Suppressor macrophage treated with lipopolysaccharide for 1 hour (primary cell): ENCODE data around the gene SYNDIG1.

Experiments used
- DNase-seq, 3 donors: peaks; one replicate each; pipeline ENCODE4 v3.0.0-alpha.2; 2020 to 2022

The SYNDIG1 gene

DNA sequence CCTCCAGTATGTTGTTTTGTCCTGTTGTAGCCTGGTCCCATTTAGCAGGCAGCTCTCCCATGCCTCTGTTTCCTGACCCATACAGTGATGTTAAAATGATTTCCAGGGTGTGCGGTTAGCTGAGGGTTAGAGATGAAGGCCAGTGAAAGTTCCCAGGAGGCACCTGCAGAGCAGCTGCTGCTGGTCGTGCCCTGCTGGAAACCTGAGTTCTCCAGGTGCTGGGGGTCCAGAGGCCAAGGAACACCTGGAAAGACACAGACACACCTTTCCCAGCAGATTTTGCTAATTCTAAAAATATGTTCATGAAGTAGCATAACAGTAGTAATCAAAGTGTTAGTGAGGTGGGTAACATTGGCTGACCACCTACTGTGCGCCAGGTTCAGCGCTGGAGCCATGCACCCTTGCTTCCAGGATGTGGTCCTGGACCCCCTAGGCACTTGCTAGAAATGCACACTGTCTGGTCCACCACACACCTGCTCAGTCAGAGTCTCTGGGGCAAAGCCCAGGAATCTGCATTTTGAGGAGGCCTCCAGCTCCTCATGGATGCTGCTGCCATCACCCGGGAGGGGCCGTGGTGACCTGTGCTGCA, 118.7 kb downstream of the SYNDIG1 start:
- DNase-seq: no peak

DNA sequence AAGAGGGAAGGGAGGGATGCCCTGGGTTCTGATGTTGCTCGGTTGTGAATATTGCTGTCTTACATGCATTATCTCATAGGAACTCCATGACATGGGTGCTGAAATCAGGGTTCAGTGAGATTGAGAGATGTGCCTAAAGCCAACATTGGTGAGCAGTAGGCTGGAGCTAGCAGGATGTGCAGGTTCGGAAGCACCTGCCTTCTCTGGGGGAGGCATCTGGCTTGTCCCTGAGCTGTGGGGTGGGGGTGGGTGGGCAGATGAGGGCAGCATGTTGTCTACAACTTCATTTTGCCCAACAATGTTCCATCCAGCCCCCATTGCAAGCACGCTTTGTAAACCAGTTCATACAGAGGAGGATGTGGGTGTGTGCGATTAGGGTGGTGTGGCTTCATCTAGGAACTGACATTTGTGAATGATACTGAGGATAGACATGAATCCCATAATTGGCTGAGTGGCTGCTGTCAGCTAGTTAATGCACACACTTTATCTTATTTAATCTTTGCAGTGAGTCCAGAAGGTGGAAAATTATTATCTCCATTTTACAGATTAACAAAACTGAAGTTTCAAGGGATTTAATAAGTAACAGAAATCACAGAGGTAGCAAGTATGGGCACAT, 119.4 kb downstream of the SYNDIG1 start:
- DNase-seq: no peak

GRCh38 chr20:24589381-24589780, 120.0 kb downstream of the SYNDIG1 start:
- DNase-seq: no peak

DNA sequence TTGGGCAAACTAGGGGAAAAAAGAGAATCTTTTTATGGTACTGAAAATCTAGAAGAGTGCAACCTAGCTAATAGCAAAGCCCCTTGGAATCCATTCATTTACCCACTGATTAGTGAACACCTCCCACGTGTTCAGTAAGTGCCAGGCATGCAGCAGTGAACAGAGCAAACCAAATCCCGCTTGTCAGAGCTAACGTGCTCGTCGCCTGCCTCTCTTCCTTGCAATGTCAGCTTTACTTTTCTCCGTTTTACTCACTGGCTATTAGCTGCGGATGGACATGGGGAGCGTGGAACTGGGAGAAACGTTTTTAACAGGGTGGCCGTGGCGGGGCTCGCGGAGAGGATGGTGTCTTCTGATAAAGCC, 120.4 kb downstream of the SYNDIG1 start:
- no peak for DNase-seq

- DNase-seq: no peak
Measured at GRCh38 chr20:24590178-24590982, 121.0 kb downstream of the SYNDIG1 start.

- no peak for DNase-seq
Measured at GRCh38 chr20:24597051-24597450, 127.6 kb downstream of the SYNDIG1 start.

GRCh38 chr20:24598346-24598745, 128.9 kb downstream of the SYNDIG1 start:
- DNase-seq: no peak

GRCh38 chr20:24598996-24599395, 129.6 kb downstream of the SYNDIG1 start:
- no peak for DNase-seq

DNA sequence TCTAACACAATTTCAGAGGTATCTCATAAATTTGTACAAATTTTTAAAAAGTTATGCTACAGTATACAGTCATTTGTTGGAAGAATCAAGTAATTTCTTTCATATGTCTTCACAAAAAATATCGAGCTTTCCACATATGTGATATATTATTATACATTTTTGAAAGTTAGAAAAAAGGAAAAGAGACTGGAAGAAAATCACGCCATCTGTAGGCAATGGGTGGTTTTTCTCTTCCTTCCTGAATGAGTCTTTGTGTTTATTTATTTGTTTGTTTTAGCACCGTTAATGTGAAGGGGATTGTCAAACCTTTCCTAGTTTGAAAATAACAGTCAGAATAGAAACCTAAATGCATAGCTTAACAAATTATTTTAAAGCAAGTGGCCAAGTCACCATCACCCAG, 130.6 kb downstream of the SYNDIG1 start:
- DNase-seq: no peak

- no peak for DNase-seq
Measured at GRCh38 chr20:24603454-24603853, 134.0 kb downstream of the SYNDIG1 start.

DNA sequence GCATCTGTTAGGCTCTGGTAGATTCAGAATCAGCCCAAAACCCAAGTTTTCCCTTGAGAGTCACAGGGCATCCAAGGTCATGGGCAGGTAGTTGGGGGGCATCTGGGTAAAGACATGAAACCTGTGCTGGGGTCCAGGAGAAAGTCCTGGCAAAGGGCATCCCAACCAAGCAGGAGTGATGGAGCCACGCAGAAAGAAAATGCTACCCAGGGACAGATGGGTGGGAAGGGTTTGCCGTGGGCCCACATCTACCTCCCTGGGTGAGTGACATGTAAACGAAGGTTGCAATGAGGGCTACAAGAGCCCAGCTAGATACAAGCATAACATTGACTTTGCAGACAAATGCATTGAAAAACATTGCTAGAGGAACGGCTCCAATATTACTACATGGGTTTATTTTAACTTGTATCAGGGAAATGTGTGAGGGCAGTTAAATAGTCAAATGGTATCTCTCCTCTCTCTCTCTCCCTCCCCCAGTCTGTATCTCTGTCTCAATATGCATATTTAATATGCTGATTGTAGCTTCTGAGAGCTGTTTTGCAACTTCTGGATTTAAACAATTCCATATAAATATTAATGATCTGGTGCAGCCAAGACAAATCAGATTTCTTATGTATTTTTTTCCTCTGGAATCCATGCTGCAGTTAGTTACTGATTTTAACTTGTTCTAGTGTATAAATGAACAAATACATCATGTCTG, 135.7 kb downstream of the SYNDIG1 start:
- no peak for DNase-seq

GRCh38 chr20:24605937-24606455, 136.6 kb downstream of the SYNDIG1 start:
- DNase-seq: no peak

- no peak for DNase-seq
Measured at GRCh38 chr20:24607402-24607801, 138.0 kb downstream of the SYNDIG1 start.

DNA sequence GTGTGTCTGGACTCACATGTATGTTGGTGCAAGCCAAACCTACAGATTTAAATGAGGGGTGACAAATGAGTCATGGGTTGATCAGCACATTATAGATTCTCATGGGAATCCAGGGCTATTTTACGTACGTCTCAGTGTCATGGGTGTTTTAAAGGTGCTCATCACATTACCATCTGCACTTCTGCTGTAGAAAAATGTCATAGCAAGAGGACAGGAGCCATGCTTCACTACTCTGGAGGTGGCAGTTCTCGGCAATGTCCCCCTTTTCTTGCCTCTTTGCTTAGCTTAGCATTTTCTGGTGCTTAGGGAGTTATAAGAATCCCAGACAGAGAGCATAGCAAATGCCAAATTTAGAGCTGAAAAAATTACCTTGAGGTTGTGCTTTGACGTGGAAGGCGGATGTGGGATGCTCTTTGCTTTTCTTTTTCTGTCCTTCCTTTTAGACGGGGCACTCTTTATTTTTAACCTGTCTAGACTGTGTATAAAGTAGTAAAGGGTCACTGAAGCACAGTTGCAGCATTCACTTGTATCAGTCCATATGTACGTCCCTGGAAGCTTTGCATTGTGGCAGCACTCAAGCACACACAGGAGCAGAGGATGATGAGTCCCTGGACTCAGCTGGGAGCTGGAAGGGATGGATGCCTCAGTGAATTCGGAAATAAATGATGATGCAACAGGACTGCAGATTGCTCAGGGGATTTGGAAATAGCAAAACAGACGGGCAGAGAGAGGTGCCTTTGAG, 139.7 kb downstream of the SYNDIG1 start:
- DNase-seq: no peak

GRCh38 chr20:24609757-24610156, 140.3 kb downstream of the SYNDIG1 start:
- no peak for DNase-seq

- no peak for DNase-seq
Measured at GRCh38 chr20:24610341-24611115, 141.1 kb downstream of the SYNDIG1 start.

DNA sequence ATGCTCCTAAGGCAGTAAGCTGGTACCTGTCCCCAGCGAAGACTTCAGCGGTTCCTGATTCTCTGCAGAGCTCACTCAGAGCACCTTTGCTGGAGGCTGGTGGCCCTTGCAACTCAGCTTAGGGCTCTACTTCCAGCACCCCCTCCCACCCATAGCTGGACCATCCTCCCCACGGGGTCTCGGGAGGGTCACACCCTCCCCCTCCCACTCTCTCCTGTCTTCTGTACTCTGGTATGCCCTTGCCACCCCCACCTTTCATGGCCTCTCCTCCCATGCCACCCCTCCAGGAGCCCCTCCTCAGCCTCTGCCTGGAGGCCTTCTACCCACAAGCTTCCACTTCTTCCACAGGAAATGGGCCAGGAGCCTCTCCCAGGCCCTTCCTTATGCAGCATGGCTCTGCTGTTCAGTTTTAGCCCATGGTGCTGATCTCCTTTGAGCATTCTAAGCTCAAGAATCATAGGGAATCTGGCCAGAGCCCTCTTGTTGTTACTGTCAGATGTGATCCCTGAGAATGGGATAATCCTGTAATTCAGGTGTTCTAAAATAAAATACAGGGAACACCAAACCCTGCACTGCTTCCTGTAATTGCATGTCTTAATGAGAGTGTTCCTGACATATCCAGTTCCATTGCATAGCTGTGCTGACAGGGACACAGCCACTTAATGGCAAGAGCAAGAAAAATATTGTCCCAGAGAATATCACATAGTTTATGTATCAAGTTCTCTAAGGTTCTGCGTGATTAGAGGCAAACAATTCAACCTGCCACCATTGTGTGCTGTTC, 142.1 kb downstream of the SYNDIG1 start:
- no peak for DNase-seq

DNA sequence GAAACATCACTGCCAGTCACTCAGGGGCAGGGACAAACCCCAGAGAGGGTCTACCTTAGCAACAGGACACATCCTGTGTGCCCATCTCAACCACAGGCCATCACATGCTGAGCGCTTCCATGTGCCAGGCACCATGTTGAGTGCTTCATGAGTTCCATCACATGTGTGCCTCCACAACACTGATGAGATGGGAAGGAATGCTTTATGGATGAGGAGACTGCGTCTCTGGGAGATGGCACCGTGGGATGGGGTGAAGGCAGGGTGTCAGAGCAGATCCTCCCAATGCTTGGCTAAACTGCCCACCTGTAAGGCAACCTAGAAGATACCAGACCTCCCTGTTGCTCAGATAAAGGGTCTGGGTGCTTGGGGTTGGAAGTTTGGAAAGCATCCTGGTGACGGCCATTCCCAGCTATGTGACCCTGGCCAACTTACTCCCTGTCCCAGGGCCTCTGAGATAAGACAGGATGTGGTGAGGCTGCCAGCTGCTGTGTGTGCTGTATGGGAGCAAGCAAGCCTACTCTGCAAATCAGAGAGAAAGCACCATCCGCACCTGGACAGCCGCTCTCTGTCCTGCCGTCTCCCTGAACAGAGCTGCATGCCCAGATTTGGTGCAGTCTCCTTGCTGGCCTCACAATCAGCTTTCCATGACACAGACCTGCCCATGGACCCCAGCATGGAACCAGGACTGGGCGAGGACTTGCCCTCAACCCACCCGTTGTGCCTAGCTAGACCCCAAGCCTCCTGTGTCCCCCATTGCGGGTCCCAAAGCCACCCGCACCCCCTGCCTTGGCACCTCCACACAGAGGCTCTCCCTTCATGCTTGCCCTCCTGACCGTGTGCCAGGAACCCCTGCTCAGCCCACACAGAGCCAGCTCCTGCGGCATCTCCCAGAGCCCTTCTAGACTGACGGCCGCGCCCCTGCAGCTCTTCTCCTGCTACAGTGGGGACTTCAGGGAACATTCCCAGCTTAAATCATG, 143.7 kb downstream of the SYNDIG1 start:
- no peak for DNase-seq

DNA sequence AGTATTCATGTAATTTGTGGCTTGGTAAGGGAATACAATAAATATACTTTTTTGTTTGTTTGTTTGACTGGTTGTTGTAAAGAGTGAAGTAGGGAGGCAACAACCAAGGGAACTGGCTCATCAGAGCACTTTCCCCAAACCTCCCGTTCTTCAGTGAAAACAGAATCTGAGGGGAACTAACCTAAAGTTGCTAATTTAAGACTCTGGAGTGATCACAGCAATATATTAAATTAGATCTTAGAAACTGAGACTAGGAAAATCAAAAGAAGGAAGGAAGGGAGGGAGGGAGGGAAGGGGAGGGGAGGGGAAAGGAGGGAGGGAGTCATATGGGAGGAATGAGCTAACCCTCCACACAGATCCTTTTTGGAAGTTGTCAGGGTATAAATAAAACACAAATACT, 144.9 kb downstream of the SYNDIG1 start:
- DNase-seq: no peak

DNA sequence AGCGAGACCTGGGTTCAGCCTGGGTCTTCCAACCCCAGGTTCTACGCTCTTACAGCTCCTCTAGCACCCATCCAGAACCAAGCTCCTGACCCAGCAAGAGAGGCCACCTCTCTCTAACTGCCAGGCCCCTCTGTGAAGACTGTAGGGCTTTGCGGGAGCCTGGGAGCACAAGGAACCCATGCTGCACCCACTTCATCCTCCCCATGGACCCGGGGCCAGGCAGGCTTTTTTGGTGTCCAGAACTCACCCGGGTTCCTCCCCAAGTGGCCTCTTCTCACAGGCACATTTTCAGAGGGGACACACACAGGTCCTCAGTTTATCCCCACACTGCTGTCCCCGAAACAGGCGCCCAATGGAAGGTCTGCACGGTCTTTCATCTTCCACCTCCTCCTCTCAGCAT, 145.9 kb downstream of the SYNDIG1 start:
- no peak for DNase-seq
